GM10847 (cell line): ENCODE data around the gene EXOC3L2.

Source experiments
- POLR2A ChIP-seq: IDR thresholded peaks from 2 replicates; pipeline ENCODE4 v1.6.1; 2011; ENCODE audit not compliant: insufficient read length; ENCODE audit errors: extremely low read depth

EXOC3L2 gene

DNA sequence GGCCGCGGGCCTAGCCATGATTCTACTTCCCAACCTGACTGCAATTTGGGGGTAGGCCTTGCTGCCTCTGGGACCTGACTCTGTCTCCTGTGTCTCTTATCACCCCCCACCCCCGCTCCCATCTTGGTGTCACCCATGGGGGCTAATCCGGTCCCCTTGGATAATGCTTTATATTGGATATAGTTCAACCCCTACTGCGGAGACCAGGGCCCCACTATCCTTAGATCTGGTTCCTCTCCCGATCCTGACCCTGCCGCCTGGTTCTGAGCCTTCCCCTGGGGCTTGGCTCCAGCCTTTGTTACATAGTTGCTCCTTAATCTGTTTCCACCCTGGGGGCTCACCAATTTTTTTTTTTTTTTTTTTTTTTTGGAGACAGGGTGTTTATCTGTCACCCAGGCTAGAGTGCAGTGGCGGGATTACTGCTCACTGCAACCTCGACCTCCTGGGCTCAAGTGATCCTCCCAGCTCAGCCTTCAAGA is 65.3 kb downstream of the EXOC3L2 start:
- TF ChIP-seq POLR2A: no peak

DNA sequence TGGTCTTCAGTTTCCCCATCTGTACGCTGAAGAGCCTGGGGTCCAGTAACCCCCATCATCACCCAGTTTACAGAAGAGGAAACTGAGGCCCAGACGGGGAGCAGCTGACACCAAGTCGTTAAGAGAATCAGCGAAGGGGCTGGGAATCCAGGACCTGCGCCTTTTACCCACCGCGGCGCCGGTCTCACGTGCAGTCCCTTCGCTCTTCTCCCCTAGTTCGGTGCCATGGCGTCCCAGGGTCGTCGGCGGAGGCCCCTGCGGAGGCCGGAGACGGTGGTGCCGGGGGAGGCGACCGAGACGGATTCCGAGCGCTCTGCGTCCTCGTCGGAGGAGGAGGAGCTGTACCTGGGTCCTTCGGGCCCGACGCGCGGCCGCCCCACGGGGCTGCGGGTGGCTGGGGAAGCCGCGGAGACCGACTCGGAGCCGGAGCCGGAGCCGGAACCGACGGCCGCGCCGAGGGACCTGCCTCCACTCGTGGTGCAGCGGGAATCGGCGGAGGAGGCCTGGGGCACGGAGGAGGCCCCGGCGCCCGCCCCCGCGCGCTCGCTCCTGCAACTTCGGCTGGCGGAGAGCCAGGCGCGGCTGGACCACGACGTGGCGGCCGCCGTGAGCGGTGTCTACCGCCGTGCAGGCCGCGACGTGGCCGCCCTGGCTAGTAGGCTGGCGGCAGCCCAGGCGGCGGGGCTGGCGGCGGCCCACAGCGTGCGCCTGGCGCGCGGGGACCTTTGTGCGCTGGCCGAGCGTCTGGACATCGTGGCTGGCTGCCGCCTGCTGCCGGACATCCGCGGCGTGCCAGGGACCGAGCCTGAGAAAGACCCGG is 65.9 kb downstream of the EXOC3L2 start:
- no peak for TF ChIP-seq POLR2A

DNA sequence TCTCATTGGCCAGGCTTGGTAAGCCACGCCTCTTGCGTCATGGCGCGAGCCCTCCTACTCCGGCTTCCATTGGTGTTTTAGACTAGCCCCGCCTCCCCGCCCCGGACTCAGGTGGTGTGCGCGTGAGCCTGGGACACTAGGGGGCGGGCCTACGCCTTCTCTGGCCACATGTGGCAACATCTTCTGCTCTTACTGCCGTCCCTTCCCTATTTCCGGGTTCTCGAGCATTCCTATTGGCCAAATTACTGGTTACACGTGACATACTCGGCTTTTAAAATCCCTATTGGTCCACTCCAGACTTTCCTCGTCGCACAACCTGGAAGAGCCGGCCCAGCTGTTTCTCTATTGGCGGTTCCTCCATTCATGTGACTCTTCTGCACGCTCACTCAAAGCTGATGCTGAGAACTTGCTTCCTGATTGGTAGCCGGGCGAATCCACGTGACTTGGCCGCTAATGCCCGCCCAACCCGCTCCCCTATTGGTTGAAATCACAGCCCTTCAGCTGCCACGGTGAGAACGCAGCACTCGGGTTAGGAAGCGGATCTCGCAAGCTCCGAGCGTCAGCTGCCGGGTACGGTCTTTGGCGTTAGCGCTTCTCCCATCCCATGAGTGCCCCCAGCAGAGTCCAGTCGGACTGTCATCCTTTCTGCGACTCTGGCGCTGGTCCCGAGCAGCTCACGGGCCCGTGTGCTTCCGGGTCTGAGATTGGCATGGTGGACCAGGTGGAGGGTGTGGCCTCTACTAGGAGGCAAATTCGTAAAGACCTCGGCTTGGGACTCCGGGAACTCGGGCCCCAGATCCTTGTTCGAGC is 66.7 kb downstream of the EXOC3L2 start, which contains the start of gene BLOC1S3:
Gene BLOC1S3 (plus strand): TSS at position 523 of the 810 bp plus-strand sequence. CDS start 513 bp downstream, outside the sequence.
- peak; percentile 64 for TF ChIP-seq POLR2A

DNA sequence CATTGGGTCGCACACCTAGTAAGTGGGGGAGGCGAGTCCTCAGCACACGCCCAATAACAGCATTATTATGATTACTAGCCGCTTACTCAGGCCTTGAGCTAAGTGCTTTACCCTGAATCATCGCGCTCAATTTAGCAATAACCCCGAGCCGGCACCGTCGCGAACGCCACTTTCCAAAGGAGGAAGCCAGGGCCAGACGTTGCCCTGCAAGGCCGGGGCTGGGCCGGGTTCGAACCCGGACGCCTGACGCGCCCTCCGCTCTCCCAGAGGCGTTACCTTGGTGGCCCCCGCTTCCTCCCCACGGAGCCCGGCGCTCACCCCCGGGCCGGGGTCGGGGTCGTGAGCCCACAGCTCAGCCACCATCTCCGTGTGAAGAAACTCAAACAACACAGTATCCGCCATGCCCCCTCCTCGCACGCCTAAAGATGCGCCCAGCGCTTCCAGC is 67.4 kb downstream of the EXOC3L2 start, which contains the start of gene TRAPPC6A:
Gene TRAPPC6A (minus strand): TSS at position 421 of the 445 bp plus-strand sequence. CDS start 19 bp downstream, at position 402.
- TF ChIP-seq POLR2A: peak; percentile 48

DNA sequence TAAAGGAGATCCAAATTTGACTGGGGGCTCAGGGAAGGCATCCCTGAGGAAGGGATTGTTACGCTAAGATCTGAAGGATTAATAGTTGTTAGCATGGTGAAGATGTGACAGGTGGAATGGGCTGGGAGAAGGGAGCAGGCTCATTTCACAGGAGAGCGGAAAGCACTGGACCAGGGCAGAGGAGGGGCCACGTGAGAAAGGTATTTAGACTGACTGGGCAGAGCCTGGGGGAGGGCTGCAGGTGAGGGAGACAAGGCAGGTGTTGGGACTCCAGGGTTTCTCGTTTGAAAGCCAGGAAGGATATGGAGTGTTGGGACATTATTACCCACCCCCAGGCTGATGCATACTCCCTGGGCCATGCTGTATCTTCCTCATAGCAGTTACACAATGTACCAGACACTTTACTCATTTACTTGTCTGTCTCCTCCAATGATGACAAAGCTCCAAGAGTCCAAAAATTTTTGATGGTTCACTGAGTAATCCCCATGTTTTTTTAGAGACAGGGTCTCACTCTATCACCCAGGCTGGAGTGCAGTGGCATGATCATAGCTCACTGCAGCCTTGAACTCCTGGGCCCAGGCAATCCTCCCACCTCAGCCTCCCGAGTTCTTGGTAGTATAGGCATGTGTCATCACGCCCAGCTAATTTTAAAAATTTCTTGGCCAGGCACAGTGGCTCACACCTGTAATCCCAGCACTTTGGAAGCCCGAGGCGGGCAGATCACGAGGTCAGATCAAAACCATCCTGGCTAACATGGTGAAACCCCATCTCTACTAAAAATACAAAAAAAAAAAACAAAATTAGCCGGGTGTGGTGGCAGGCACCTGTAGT is 69.5 kb downstream of the EXOC3L2 start:
- TF ChIP-seq POLR2A: no peak

DNA sequence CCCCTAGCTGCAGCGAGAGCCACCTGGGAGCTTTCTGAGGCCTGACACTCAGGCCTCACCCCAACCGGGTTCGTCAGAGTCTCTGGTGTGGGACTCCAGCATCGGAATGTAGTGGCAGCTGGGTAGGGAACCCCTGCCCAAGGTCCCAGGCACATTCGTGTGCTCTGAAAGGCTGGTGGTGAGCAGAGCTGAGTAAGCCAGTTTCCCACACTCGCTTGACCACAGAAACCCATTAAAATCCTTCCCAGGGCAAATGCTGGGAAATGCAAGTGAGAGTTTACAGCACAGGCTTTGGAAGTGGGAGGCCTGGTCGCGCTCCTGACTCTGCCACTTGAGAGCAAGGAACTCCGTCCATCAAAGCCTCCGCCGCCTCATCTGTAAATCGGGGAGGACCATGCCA is 71.4 kb downstream of the EXOC3L2 start:
- TF ChIP-seq POLR2A: no peak

DNA sequence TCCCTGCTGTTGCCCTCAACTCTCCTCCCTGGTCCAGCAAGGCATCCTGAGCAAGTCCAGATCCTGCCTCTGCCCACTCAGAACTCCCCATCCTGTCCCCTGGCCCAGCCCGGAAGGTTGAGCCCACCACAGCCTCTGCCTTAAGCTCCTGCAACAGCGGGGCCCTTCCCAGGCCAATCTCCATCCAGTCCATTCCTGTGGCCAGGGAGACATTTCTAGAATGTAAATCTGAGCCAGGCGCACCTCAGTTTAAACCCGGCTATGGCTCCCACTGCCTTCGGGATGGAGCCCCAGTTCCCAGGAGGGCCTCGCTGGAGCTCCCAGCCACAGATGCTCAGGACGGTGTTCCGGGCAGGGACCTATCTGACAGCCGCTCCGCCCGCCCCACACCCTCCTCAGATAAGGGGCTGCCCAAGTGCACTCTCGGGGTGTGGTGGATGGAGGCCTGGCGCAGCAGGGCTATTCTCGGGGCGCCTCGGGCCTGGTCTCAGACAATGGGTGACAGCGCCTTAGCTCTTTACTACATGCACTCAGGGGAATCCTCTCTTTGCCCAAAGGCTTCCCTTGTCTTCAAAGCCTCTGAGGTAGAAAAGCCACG is 72.5 kb downstream of the EXOC3L2 start:
- TF ChIP-seq POLR2A: no peak

DNA sequence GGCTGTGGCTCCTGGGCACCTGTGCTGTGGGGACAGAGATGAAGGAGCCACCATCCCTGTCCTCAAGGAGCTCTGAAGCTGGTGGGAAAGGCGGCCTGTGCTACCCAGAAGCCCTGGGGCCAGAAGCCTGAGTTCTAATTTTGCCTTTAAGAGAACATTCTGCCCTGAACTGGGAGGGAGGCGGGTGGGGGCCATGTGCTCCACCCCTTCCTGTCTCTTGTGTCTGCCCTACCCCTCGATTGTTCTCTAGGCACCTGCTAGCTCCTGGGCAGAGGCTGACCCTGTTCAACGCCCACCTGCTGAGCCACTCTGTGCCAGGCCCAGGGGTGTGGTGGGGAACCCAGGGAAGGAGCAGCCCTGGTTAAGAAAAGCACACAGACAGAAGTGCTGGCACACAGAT is 73.0 kb downstream of the EXOC3L2 start:
- TF ChIP-seq POLR2A: no peak

DNA sequence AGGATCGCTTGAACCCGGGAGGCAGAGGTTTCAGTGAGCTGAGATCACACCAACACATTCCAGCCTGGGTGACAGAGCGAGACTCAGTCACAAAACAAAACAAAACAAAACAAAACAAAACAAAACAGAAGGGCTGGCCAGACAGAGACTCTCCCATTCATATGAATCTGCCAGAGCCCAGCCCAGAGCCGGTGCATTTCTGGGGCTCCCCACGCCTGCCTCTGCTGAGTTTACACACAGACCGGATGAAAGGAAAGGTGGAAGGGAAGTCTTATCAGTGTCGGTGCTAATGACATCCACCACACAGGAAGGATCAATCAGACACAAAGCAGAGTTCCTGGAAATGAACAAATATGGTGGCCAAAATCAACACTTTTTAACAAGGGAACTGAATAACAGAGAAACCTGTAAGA is 74.0 kb downstream of the EXOC3L2 start:
- TF ChIP-seq POLR2A: no peak

DNA sequence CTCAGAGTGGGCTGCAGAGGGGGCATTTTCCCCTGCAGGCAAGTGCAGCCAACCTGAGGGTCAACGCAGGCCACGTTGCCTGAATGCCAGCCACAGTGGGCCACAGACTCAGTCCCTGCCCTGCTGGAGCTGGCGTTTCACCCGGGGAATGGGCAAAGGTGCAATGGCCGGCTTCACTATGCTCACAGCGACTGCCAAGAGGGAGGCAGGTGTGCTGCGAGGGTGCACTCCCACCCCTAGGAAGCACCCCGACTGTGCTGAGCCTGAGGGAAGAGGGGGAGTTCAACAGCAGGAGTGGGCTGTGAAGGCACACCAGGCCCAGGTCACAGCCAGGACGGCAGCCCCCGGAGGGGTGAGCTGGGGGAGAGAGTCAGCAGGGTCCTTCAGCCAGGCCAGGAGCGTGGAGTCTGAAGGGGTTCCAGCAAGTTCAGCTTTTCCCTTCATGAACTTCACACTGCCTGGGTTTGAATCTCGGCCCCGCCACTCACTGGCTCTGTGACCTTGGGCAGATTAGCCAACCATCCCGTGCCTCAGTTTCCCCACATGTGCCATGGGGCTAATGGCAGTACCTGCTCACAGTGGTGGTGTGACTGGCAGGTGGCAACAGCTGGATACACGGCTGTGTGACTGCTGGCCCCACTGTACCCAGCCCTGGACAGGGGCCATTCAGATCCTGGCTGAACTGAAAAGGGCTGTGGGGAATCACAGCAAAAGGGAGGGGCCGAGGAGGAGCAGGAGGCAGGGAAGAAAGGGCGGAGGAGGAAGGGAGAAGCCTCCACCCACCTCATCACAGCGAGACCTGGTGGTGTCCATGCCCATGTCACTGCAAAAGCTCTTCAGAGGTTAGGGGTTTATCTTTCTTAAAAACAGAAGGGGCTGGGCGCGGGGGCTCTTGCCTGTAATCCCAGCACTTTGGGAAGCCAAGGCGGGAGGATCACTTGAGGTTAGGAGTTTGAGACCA is 74.8 kb downstream of the EXOC3L2 start:
- no peak for TF ChIP-seq POLR2A

DNA sequence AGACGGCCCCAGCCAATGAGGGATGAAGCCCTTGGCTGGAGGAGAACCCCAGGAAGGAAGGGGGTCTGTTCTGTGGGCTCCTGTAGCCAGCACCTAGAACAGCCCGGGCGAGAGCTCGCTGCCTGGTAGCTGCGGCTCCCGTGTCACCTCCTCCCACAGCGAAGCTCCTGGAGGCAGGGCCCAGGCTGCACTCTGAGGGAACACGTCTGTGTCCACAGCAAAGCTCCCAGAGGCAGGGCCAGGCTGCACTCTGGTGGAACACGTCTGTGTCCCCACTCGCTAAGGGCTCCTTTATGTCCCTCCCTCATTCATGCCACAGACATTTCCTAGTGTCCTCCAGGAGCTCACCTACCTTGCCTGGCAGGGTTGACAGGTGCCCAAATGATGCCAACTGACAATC is 75.6 kb downstream of the EXOC3L2 start:
- TF ChIP-seq POLR2A: no peak

DNA sequence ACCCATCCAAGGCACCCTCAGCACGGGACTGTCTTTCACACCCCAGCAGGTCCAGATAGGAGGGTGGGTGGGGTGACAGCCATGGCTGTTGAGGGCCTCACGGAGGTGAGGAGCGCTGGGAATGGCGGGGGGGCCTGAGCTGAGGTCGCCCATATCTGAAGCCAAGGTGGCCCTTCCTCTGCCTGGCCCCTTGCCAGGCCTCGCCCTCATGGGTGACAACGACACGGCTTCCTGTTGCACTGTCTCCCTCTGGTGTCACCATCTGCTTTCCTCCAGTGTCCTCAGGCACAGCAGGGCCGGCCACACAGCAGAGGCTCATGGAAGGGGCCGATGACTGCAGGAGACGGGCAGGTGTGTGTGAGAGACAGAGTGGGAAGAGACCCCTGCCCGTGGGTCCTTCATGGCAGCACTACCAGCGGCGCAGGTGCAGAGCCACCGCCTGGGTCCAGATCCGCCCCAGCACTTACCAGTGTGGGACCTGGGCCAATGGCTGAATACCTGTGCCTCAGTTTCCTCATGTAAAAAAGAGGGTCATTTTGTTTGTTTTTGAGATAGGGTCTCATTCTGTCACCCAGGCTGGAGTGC is 76.3 kb downstream of the EXOC3L2 start:
- TF ChIP-seq POLR2A: no peak

DNA sequence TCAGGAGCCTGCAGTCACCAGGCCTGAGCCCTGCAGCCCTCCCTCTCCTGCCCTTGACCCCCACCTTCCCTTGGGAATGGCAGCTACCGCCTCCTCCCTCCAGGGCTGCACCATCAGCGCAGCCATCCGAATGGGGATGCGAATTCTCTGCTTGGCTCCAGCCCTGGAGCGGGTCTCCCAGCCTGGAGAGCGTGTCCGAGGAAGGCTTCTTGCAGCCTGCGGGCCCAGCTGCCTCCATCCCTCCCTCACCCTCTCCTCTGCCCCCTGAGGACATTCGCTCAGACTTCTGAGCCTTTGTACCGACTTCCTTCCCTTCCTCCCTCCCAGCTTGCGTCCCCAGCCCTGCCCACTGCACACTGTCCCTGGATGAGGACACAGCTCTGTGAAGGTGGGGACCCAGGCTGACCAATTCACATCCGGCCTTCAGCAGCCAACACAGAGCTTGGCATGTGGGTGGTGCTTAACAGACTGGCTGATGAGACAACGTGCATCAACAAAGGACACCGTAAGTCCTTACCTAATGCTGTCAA is 78.4 kb downstream of the EXOC3L2 start:
- TF ChIP-seq POLR2A: no peak
